HG02678 (cell line): ENCODE data around the gene JAML.
A peak's percentile ranks its signal among the peaks of the same experiment; 100 is the strongest.

Source experiments
- ATAC-seq: cut with Tn5 transposase; IDR thresholded peaks from one replicate; pipeline ENCODE4 v1.9.1; 2021; ENCODE audit warnings: mild to moderate bottlenecking, moderate library complexity; ENCODE audit not compliant: unreplicated experiment

The JAML gene

GRCh38 chr11:118217575-118217974, 7.2 kb downstream of the JAML start:
- ATAC-seq = no peak

- peak; percentile 49 for ATAC-seq
These were observed 8.0 kb downstream of the JAML start for GRCh38 chr11:118216621-118217481.

GRCh38 chr11:118215765-118216164, 9.0 kb downstream of the JAML start:
- ATAC-seq = no peak

GRCh38 chr11:118215262-118215661, 9.5 kb downstream of the JAML start:
- no peak for ATAC-seq

- ATAC-seq = no peak
These were observed 10.4 kb downstream of the JAML start for GRCh38 chr11:118214210-118214914.

- ATAC-seq = no peak
These were observed 11.0 kb downstream of the JAML start for GRCh38 chr11:118213781-118214180.

- no peak for ATAC-seq
These were observed 11.6 kb downstream of the JAML start for GRCh38 chr11:118213201-118213600.

GRCh38 chr11:118212781-118213191, 12.0 kb downstream of the JAML start:
- ATAC-seq = no peak

- ATAC-seq = no peak
These were observed 12.6 kb downstream of the JAML start for GRCh38 chr11:118212131-118212725.

- no peak for ATAC-seq
These were observed 13.8 kb downstream of the JAML start for GRCh38 chr11:118211006-118211405.

GRCh38 chr11:118210323-118210722, 14.5 kb downstream of the JAML start:
- ATAC-seq = no peak

GRCh38 chr11:118209033-118209432, 15.8 kb downstream of the JAML start:
- ATAC-seq = no peak

GRCh38 chr11:118207079-118207478, 17.7 kb downstream of the JAML start:
- ATAC-seq = no peak

GRCh38 chr11:118206391-118207031, 18.3 kb downstream of the JAML start:
- ATAC-seq = no peak

GRCh38 chr11:118205606-118206378, 19.0 kb downstream of the JAML start:
- ATAC-seq = no peak

- ATAC-seq = peak; percentile 46
These were observed 22.0 kb downstream of the JAML start for GRCh38 chr11:118202599-118203422.

- ATAC-seq = no peak
These were observed 22.8 kb downstream of the JAML start for GRCh38 chr11:118201966-118202365.

GRCh38 chr11:118200901-118201680, 23.7 kb downstream of the JAML start:
- ATAC-seq = no peak

- ATAC-seq = no peak
These were observed 24.3 kb downstream of the JAML start for GRCh38 chr11:118200497-118200896.
